WTC11 (cell line): ENCODE measurements around the gene TAS2R13. TPM values are rescaled to one million over a fixed set of nuclear protein-coding genes. Genes with fewer than 3 reads are reported as not detected.

Source experiments
- ATAC-seq: fragments of 200-7000 bp; cut with Tn5 transposase; 2 replicates; pipeline ENCODE4 v1.10.0; 2021; ENCODE audit warnings: mild to moderate bottlenecking, moderate library complexity
- CTCF ChIA-PET: fragments of 300-600 bp; sonication (Branson Sonifier 250); formaldehyde crosslinking; loops from one replicate; lab custom pipeline; 2021; ENCODE audit warnings: antibody characterized with exemption; lab: Charles Lee
- POLR2A ChIA-PET: fragments of 350-600 bp; sonication (Branson Sonifier 250); formaldehyde crosslinking; loops from one replicate; lab custom pipeline; 2021; ENCODE audit warnings: antibody characterized with exemption; lab: Charles Lee
- DNase-seq: peaks from one replicate; pipeline ENCODE4 v3.0.0; 2021; ENCODE audit warnings: low spot score
- H3K27ac Mint-ChIP-seq: 2 replicates; pipeline ENCODE4 v1.8.0; 2021; ENCODE audit warnings: mixed read lengths
- H3K27me3 Mint-ChIP-seq: 2 replicates; pipeline ENCODE4 v1.8.0; 2021; ENCODE audit warnings: low read depth, mild to moderate bottlenecking, moderate library complexity, mixed read lengths
- H3K36me3 Mint-ChIP-seq: 2 replicates; pipeline ENCODE4 v1.8.0; 2021; ENCODE audit warnings: mixed read lengths
- H3K4me1 Mint-ChIP-seq: 2 replicates; pipeline ENCODE4 v1.8.0; 2022; ENCODE audit warnings: mixed read lengths
- H3K4me3 Mint-ChIP-seq: 2 replicates; pipeline ENCODE4 v1.8.0; 2021; ENCODE audit warnings: mild to moderate bottlenecking, moderate library complexity, mixed read lengths
- H3K9me3 Mint-ChIP-seq: 2 replicates; pipeline ENCODE4 v1.8.0; 2021; ENCODE audit warnings: mixed read lengths
- CREB1 ChIP-seq: sonication (generic); formaldehyde crosslinking; IDR thresholded peaks from 2 replicates; pipeline ENCODE4 v1.8.0; 2023; ENCODE audit warnings: mild to moderate bottlenecking, missing genetic modification reagents
- RORB ChIP-seq: fragments of 250-450 bp; sonication (Bioruptor Pico); IDR thresholded peaks from 2 replicates; pipeline ENCODE4 v1.9.0; 2021; ENCODE audit warnings: mild to moderate bottlenecking
- SMAD3 ChIP-seq: sonication (generic); formaldehyde crosslinking; IDR thresholded peaks from 2 replicates; pipeline ENCODE4 v1.8.0; 2022; ENCODE audit warnings: missing genetic modification reagents, mild to moderate bottlenecking, borderline replicate concordance
- SOX15 ChIP-seq: fragments of 250-450 bp; sonication (Bioruptor Pico); IDR thresholded peaks from 2 replicates; pipeline ENCODE4 v1.9.0; 2021; ENCODE audit warnings: mild to moderate bottlenecking
- TEAD4 ChIP-seq: sonication (generic); formaldehyde crosslinking; IDR thresholded peaks from 2 replicates; pipeline ENCODE4 v1.8.0; 2022; ENCODE audit warnings: mild to moderate bottlenecking, missing genetic modification reagents
- ZNF121 ChIP-seq: sonication (generic); formaldehyde crosslinking; IDR thresholded peaks from 2 replicates; pipeline ENCODE4 v1.8.0; 2023; ENCODE audit warnings: missing genetic modification reagents
- ZNF138 ChIP-seq: sonication (generic); formaldehyde crosslinking; conservative IDR thresholded peaks from 2 replicates; pipeline ENCODE4 v1.8.1; 2022; ENCODE audit warnings: mild to moderate bottlenecking, moderate library complexity, missing genetic modification reagents
- ZNF232 ChIP-seq: sonication (generic); formaldehyde crosslinking; IDR thresholded peaks from 2 replicates; pipeline ENCODE4 v1.8.0; 2022; ENCODE audit warnings: mild to moderate bottlenecking, missing genetic modification reagents
- ZNF263 ChIP-seq: sonication (generic); formaldehyde crosslinking; IDR thresholded peaks from 2 replicates; pipeline ENCODE4 v1.8.1; 2022; ENCODE audit warnings: low read depth, mild to moderate bottlenecking, moderate library complexity, missing genetic modification reagents
- ZNF317 ChIP-seq: sonication (generic); formaldehyde crosslinking; IDR thresholded peaks from 2 replicates; pipeline ENCODE4 v1.8.1; 2023; ENCODE audit warnings: low read depth, mild to moderate bottlenecking, moderate library complexity, missing genetic modification reagents, borderline replicate concordance
- total RNA-seq: library from RNA; stranded (reverse); gene quantifications from 3 replicates; pipeline ENCODE4 v1.2.3, GENCODE V29; 2021
- TF ChIP-seq, protein P1 (sequence below): fragments of 200-600 bp; IDR thresholded peaks from 2 replicates; pipeline ENCODE4 v1.8.0; 2022; ENCODE audit warnings: antibody characterized with exemption
- TF ChIP-seq, protein P2 (sequence below): fragments of 250-450 bp; sonication (Bioruptor Pico); IDR thresholded peaks from 2 replicates; pipeline ENCODE4 v1.9.0; 2021; ENCODE audit warnings: mild to moderate bottlenecking
- TF ChIP-seq, protein P3 (sequence below): sonication (generic); formaldehyde crosslinking; IDR thresholded peaks from 2 replicates; pipeline ENCODE4 v1.8.0; 2023; ENCODE audit warnings: mild to moderate bottlenecking, missing genetic modification reagents
- TF ChIP-seq, protein P4 (sequence below): sonication (generic); formaldehyde crosslinking; IDR thresholded peaks from 2 replicates; pipeline ENCODE4 v1.8.1; 2023; ENCODE audit warnings: mild to moderate bottlenecking, missing genetic modification reagents, moderate library complexity
- TF ChIP-seq, protein P5 (sequence below): fragments of 250-450 bp; sonication (Bioruptor Pico); IDR thresholded peaks from 2 replicates; pipeline ENCODE4 v1.9.0; 2021; ENCODE audit warnings: mild to moderate bottlenecking, borderline replicate concordance
- TF ChIP-seq, protein P6 (sequence below): fragments of 250-450 bp; sonication (Bioruptor Pico); IDR thresholded peaks from 2 replicates; pipeline ENCODE4 v1.8.0; 2021; ENCODE audit warnings: mild to moderate bottlenecking

Gene TAS2R13
- total RNA-seq, 1 experiment from 2014 or later: 0.37 TPM

DNA sequence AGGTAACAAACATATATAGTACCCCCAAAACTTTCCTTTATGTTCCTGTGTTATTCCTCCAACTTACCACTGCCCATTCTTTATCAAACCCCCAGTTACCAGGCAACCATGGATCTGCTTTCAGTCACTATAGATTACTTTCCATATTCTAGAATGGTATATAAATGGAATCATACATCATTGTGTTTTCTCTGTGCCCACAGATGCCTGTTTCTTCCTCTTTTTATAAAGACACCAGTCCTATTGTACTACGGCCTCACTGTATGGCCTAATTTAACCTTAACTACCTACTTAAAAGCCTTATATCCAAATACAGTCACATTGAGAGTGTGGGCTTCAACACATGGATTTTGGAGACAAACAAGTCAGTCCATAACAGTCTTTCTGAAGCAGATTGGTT, 27.1 kb upstream of the TAS2R13 start (continued):
- TF ChIP-seq, protein P1, sequence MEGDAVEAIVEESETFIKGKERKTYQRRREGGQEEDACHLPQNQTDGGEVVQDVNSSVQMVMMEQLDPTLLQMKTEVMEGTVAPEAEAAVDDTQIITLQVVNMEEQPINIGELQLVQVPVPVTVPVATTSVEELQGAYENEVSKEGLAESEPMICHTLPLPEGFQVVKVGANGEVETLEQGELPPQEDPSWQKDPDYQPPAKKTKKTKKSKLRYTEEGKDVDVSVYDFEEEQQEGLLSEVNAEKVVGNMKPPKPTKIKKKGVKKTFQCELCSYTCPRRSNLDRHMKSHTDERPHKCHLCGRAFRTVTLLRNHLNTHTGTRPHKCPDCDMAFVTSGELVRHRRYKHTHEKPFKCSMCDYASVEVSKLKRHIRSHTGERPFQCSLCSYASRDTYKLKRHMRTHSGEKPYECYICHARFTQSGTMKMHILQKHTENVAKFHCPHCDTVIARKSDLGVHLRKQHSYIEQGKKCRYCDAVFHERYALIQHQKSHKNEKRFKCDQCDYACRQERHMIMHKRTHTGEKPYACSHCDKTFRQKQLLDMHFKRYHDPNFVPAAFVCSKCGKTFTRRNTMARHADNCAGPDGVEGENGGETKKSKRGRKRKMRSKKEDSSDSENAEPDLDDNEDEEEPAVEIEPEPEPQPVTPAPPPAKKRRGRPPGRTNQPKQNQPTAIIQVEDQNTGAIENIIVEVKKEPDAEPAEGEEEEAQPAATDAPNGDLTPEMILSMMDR: no peak
- TF ChIP-seq SOX15 (CRISPR knock-in tag) (no peak), ZNF138 (no peak), TEAD4 (no peak), CREB1 (CRISPR knock-in tag) (no peak), ZNF263 (CRISPR knock-in tag) (no peak)
- TF ChIP-seq, protein P2, sequence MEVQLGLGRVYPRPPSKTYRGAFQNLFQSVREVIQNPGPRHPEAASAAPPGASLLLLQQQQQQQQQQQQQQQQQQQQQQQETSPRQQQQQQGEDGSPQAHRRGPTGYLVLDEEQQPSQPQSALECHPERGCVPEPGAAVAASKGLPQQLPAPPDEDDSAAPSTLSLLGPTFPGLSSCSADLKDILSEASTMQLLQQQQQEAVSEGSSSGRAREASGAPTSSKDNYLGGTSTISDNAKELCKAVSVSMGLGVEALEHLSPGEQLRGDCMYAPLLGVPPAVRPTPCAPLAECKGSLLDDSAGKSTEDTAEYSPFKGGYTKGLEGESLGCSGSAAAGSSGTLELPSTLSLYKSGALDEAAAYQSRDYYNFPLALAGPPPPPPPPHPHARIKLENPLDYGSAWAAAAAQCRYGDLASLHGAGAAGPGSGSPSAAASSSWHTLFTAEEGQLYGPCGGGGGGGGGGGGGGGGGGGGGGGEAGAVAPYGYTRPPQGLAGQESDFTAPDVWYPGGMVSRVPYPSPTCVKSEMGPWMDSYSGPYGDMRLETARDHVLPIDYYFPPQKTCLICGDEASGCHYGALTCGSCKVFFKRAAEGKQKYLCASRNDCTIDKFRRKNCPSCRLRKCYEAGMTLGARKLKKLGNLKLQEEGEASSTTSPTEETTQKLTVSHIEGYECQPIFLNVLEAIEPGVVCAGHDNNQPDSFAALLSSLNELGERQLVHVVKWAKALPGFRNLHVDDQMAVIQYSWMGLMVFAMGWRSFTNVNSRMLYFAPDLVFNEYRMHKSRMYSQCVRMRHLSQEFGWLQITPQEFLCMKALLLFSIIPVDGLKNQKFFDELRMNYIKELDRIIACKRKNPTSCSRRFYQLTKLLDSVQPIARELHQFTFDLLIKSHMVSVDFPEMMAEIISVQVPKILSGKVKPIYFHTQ (CRISPR knock-in tag): no peak
- TF ChIP-seq, protein P3, sequence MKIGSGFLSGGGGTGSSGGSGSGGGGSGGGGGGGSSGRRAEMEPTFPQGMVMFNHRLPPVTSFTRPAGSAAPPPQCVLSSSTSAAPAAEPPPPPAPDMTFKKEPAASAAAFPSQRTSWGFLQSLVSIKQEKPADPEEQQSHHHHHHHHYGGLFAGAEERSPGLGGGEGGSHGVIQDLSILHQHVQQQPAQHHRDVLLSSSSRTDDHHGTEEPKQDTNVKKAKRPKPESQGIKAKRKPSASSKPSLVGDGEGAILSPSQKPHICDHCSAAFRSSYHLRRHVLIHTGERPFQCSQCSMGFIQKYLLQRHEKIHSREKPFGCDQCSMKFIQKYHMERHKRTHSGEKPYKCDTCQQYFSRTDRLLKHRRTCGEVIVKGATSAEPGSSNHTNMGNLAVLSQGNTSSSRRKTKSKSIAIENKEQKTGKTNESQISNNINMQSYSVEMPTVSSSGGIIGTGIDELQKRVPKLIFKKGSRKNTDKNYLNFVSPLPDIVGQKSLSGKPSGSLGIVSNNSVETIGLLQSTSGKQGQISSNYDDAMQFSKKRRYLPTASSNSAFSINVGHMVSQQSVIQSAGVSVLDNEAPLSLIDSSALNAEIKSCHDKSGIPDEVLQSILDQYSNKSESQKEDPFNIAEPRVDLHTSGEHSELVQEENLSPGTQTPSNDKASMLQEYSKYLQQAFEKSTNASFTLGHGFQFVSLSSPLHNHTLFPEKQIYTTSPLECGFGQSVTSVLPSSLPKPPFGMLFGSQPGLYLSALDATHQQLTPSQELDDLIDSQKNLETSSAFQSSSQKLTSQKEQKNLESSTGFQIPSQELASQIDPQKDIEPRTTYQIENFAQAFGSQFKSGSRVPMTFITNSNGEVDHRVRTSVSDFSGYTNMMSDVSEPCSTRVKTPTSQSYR (CRISPR knock-in tag): no peak
- TF ChIP-seq, protein P4, sequence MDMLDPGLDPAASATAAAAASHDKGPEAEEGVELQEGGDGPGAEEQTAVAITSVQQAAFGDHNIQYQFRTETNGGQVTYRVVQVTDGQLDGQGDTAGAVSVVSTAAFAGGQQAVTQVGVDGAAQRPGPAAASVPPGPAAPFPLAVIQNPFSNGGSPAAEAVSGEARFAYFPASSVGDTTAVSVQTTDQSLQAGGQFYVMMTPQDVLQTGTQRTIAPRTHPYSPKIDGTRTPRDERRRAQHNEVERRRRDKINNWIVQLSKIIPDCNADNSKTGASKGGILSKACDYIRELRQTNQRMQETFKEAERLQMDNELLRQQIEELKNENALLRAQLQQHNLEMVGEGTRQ: no peak

DNA sequence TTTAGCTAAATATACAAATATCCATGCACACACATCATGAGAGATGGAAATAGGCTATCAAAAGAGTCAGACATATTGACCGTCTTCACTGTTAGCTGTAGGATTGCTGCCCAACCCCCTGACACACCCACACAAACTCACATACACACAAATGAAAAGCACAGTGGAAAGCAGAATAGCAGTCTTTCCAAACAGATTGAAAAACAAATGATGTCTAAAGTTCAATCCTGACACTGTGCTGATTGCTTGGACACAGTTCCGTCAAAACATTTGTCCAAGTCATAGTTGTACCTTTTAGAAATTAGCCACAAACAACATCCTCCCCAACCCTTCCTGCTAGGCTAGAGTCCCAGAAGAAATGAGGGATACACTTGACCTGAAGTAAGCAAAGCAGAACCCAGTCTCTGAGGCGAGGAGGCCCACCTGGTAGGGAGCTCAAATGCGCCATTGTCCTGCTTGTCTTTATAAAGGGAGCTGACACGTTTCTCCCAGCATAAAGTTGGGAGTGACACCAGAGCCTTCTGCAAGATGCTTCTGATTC, 19.5 kb upstream of the TAS2R13 start, which contains the start of gene PRH2:
TSS of gene PRH2 (plus strand) at position 491 of the 541 bp plus-strand sequence. CDS start at position 529, 38 bp downstream.
- Mint-ChIP-seq H3K36me3 (0 out of 2 replicates have a peak, but pooled peaks cover 3% of the 10 kb centered on the region), H3K9me3 (peaks cover 5% of the 10 kb centered on the region), H3K4me1 (no peaks in the 10 kb centered on the region), H3K4me3 (no peak within 1 kb of the TSS), H3K27me3 (no peaks in the 10 kb centered on the region), H3K27ac (no peak within 1 kb of the TSS)
- ATAC-seq (no peak), DNase-seq (no peak)
- ChIA-PET CTCF (no interaction called here), POLR2A (no interaction called here)
- TF ChIP-seq, protein P5, sequence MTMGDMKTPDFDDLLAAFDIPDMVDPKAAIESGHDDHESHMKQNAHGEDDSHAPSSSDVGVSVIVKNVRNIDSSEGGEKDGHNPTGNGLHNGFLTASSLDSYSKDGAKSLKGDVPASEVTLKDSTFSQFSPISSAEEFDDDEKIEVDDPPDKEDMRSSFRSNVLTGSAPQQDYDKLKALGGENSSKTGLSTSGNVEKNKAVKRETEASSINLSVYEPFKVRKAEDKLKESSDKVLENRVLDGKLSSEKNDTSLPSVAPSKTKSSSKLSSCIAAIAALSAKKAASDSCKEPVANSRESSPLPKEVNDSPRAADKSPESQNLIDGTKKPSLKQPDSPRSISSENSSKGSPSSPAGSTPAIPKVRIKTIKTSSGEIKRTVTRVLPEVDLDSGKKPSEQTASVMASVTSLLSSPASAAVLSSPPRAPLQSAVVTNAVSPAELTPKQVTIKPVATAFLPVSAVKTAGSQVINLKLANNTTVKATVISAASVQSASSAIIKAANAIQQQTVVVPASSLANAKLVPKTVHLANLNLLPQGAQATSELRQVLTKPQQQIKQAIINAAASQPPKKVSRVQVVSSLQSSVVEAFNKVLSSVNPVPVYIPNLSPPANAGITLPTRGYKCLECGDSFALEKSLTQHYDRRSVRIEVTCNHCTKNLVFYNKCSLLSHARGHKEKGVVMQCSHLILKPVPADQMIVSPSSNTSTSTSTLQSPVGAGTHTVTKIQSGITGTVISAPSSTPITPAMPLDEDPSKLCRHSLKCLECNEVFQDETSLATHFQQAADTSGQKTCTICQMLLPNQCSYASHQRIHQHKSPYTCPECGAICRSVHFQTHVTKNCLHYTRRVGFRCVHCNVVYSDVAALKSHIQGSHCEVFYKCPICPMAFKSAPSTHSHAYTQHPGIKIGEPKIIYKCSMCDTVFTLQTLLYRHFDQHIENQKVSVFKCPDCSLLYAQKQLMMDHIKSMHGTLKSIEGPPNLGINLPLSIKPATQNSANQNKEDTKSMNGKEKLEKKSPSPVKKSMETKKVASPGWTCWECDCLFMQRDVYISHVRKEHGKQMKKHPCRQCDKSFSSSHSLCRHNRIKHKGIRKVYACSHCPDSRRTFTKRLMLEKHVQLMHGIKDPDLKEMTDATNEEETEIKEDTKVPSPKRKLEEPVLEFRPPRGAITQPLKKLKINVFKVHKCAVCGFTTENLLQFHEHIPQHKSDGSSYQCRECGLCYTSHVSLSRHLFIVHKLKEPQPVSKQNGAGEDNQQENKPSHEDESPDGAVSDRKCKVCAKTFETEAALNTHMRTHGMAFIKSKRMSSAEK: no peak
- TF ChIP-seq ZNF317 (CRISPR knock-in tag): no peak
- no peak for TF ChIP-seq RORB (CRISPR knock-in tag)
- no peak for TF ChIP-seq ZNF121 (CRISPR knock-in tag)
- TF ChIP-seq SMAD3 (CRISPR knock-in tag): no peak
- no peak for TF ChIP-seq ZNF232
- TF ChIP-seq, protein P6, sequence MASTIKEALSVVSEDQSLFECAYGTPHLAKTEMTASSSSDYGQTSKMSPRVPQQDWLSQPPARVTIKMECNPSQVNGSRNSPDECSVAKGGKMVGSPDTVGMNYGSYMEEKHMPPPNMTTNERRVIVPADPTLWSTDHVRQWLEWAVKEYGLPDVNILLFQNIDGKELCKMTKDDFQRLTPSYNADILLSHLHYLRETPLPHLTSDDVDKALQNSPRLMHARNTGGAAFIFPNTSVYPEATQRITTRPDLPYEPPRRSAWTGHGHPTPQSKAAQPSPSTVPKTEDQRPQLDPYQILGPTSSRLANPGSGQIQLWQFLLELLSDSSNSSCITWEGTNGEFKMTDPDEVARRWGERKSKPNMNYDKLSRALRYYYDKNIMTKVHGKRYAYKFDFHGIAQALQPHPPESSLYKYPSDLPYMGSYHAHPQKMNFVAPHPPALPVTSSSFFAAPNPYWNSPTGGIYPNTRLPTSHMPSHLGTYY (CRISPR knock-in tag): no peak
- TF ChIP-seq, protein P3 (CRISPR knock-in tag): no peak
